ENCODE data around the gene NRCAM. TPM values are rescaled to one million over a fixed set of nuclear protein-coding genes. Genes with fewer than 3 reads are reported as not detected.

NRCAM gene
- total and polyA plus RNA-seq, 10 of the 15 experiments (the other 5 are each of a cell fraction or from before 2014, with no cell fraction given), result 0.30 to 2.0 (median 1.0) TPM

GRCh38 chr7:108265007-108265406 lies 191.2 kb downstream of the NRCAM start:
- H3K9me3 ChIP-seq (replicated peaks; ENCODE audit: control insufficient read depth, insufficient read depth, low read length), result no peaks in the 10 kb centered on the region; the same call in 2 of the 3 replicates
- ChIA-PET SMC1A (ENCODE audit: uncharacterized antibody, unreplicated experiment) (no interaction called here), RAD21 (ENCODE audit: unreplicated experiment) (no interaction called here), POLR2A (no interaction called here), CTCF (interaction anchor here (1.4 to 1.5 kb wide), 2 partner anchors 15 to 28 kb away, joined by 3 to 4 read pairs; no protein-coding TSS in a partner anchor)
- no peaks in the 10 kb centered on the region for H3K4me1 ChIP-seq (ENCODE audit: control insufficient read depth, insufficient read depth, low read length)
- H3K4me3 ChIP-seq, result no peak overlapping the region
- no peaks in the 10 kb centered on the region for H3K36me3 ChIP-seq (ENCODE audit: control insufficient read depth in 2 of 2, insufficient read depth in 2 of 2, low read length in 1 of 2)
- in situ Hi-C loops (cut with MboI) (no loop called here), intact Hi-C loops (cut with micrococcal nuclease; ENCODE audit: unreplicated experiment) (no loop called here)
- no peak overlapping the region for H3K4me2 ChIP-seq (ENCODE audit: control insufficient read depth, insufficient read depth)
- no peak for ATAC-seq
- FAIRE-seq, result no peak
- no peak overlapping the region for H2AFZ ChIP-seq (ENCODE audit: control insufficient read depth, low read depth, low read length)
- H3K9ac ChIP-seq (ENCODE audit: control insufficient read depth, insufficient read depth, low read length), result no peak overlapping the region
- no peaks in the 10 kb centered on the region for H3K27me3 ChIP-seq (replicated peaks in 1 of 2; ENCODE audit: control insufficient read depth in 2 of 2, insufficient read depth in 2 of 2, low read length in 1 of 2)
- no peaks in the 10 kb centered on the region for H3K79me2 ChIP-seq (ENCODE audit: control insufficient read depth, insufficient read depth, low read length)
- 51% methylated on average over 3 of the region's 3 CpGs for WGBS (ENCODE audit: insufficient coverage, insufficient replicate concordance, low lambda C conversion rate, missing lambda C conversion rate)
- no peak for DNase-seq (ENCODE audit: low read depth, low spot score)
- H3K27ac ChIP-seq (ENCODE audit: control insufficient read depth, insufficient read depth), result no peak overlapping the region
- no TSS peak for BruUV-seq (replicated peaks)
- H4K20me1 ChIP-seq (ENCODE audit: control insufficient read depth, insufficient read depth), result no peaks in the 10 kb centered on the region
- no peak for TF ChIP-seq HSF1 (IDR thresholded peaks at IDR 0.05; ENCODE audit: low read depth, low read length)
- no peak for TF ChIP-seq SMAD1 (IDR thresholded peaks at IDR 0.05; ENCODE audit: low read depth, partially characterized antibody)
- TF ChIP-seq E2F8 (IDR thresholded peaks at IDR 0.05; ENCODE audit: low read depth, partially characterized antibody), result no peak
- no peak for TF ChIP-seq RELA (IDR thresholded peaks at IDR 0.05; ENCODE audit: borderline replicate concordance, partially characterized antibody)
- TF ChIP-seq IKZF1 (conservative IDR thresholded peaks at IDR 0.05), result no peak
- TF ChIP-seq SP1 (IDR thresholded peaks at IDR 0.05; ENCODE audit: low read depth, low read length), result no peak
- no peak for TF ChIP-seq ZNF622 (IDR thresholded peaks at IDR 0.05)
- TF ChIP-seq HDAC2 (IDR thresholded peaks at IDR 0.05), result no peak
- TF ChIP-seq, protein P1, sequence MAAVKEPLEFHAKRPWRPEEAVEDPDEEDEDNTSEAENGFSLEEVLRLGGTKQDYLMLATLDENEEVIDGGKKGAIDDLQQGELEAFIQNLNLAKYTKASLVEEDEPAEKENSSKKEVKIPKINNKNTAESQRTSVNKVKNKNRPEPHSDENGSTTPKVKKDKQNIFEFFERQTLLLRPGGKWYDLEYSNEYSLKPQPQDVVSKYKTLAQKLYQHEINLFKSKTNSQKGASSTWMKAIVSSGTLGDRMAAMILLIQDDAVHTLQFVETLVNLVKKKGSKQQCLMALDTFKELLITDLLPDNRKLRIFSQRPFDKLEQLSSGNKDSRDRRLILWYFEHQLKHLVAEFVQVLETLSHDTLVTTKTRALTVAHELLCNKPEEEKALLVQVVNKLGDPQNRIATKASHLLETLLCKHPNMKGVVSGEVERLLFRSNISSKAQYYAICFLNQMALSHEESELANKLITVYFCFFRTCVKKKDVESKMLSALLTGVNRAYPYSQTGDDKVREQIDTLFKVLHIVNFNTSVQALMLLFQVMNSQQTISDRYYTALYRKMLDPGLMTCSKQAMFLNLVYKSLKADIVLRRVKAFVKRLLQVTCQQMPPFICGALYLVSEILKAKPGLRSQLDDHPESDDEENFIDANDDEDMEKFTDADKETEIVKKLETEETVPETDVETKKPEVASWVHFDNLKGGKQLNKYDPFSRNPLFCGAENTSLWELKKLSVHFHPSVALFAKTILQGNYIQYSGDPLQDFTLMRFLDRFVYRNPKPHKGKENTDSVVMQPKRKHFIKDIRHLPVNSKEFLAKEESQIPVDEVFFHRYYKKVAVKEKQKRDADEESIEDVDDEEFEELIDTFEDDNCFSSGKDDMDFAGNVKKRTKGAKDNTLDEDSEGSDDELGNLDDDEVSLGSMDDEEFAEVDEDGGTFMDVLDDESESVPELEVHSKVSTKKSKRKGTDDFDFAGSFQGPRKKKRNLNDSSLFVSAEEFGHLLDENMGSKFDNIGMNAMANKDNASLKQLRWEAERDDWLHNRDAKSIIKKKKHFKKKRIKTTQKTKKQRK (IDR thresholded peaks at IDR 0.05; ENCODE audit: low read depth, low read length), result no peak
- TF ChIP-seq RBBP5 (conservative IDR thresholded peaks at IDR 0.05), result no peak
- TF ChIP-seq MYC (IDR thresholded peaks at IDR 0.05; ENCODE audit: insufficient read depth, insufficient read length, insufficient replicate concordance, low read length, severe bottlenecking), result no peak
- TF ChIP-seq STAT1 (conservative IDR thresholded peaks at IDR 0.05), result no peak
